ENCODE data around the gene ASB15.

ASB15 gene

DNA sequence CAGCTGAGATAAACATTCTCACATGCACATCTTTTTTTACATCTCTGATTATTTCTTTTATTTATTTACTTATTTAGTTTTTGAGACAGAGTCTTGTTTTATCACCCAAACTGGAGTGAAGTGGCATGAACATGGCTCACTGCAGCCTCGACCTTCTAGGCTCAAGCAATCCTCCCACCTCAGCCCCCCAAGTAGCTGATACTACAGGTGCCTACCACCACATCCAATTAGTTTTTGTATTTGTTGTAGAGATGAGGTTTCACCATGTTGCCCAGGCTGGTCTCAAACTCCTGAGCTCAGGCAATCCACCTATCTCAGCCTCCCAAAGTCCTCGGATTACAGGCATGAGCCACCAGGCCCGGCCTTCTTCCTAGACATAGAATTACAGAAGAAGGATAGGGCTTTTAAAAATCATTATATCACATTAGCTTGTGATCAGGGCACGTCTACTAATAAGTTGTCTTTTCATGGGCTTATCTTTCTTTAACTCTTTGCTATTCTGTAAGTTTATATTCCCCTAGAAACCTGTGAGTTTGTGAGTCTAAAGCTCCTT is 5.9 kb downstream of the ASB15 start:
- TF ChIP-seq, protein P1, sequence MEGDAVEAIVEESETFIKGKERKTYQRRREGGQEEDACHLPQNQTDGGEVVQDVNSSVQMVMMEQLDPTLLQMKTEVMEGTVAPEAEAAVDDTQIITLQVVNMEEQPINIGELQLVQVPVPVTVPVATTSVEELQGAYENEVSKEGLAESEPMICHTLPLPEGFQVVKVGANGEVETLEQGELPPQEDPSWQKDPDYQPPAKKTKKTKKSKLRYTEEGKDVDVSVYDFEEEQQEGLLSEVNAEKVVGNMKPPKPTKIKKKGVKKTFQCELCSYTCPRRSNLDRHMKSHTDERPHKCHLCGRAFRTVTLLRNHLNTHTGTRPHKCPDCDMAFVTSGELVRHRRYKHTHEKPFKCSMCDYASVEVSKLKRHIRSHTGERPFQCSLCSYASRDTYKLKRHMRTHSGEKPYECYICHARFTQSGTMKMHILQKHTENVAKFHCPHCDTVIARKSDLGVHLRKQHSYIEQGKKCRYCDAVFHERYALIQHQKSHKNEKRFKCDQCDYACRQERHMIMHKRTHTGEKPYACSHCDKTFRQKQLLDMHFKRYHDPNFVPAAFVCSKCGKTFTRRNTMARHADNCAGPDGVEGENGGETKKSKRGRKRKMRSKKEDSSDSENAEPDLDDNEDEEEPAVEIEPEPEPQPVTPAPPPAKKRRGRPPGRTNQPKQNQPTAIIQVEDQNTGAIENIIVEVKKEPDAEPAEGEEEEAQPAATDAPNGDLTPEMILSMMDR (IDR thresholded peaks at IDR 0.05; ENCODE audit: extremely low read depth, insufficient read depth, missing control alignments): no peak
- no peak for DNase-seq (ENCODE audit: low spot score)
- in situ Hi-C loops (cut with MboI; ENCODE audit: low pct_unique_long_range_greater_than_20kb, low sequenced_read_pairs, unreplicated experiment): no loop called here

DNA sequence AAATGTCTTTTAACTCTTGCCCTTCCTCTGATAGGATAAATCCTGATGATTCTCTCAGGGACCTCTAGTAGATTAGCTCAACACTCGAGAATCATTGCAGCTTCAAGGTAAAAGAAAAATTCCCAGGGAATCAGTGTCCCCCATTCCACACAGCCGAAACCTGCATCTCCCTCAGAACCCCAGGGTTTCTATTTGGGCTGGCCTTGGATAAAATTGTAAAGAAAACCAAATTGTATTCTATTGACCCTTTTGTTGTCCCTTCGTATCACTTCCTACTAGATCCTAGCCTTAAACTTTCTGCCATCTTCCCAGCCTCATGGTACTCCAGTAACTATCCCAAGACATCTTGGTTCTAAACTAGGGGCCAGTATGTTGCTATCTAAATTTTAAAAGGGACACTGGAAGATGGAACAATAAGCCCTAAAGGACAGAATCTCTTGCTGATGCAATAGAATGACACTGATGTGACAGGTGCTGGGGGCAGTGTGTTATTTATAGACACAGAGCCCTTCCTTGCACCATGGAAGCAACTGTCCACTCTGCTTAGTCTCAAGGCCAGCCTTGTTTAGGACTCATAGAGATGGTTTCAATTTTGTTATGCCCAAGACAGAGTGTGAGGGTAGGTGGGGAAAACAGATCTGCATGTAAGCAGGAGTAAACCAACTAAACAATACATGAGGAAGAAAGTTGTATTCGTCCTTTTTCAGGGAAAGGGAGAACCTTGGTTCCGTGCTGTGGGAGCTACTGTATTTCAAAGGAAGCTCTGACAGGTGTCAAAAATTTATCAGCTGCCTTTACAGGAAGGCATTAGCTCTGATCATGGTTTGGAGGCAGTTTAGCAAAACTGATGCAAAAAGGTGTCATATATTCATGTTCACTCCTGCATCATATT is 7.6 kb downstream of the ASB15 start:
- DNase-seq (ENCODE audit: low spot score): no peak
- TF ChIP-seq, protein P1 (IDR thresholded peaks at IDR 0.05; ENCODE audit: extremely low read depth, insufficient read depth, missing control alignments): no peak
- in situ Hi-C loops (cut with MboI; ENCODE audit: low pct_unique_long_range_greater_than_20kb, low sequenced_read_pairs, unreplicated experiment): no loop called here

DNA sequence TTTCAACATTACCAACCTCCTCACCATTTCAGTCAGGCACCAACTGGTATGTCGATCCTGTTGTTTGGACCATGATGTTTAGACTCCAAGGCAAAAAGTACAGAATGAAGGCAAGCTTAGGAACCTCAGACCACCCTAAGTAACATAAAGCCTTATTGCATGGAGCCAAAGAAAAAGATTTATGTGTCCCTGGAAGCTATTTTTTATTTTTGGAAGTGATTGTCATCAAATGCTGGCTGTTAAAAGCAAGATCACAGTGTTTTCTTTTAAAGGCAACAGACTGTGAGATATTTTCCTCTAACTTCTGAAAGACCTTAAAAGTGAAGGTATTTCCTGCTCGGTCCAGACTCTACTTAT is 8.2 kb downstream of the ASB15 start:
- TF ChIP-seq, protein P1 (IDR thresholded peaks at IDR 0.05; ENCODE audit: extremely low read depth, insufficient read depth, missing control alignments): no peak
- in situ Hi-C loops (cut with MboI; ENCODE audit: low pct_unique_long_range_greater_than_20kb, low sequenced_read_pairs, unreplicated experiment): no loop called here
- DNase-seq (ENCODE audit: low spot score): no peak

DNA sequence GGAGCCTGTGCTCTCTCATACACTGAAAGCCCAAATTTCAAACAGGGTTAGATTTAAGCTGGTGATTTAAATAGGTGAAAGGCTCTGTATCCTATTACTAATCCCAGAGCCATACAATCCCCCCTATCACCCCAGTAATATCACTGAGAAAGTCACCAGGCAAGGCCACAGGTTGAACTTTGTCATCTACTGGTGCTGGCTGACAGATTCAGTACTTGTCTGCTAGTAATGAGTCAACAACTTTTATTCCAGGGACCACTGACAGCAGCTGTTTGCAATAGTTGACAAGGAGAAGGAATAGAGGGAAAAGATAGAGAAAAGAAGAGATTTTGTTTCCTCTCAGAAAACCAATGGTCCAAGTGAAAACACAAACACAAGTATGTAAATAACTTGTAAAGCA is 10.4 kb downstream of the ASB15 start:
- no peak for DNase-seq (ENCODE audit: low spot score)
- TF ChIP-seq, protein P1 (IDR thresholded peaks at IDR 0.05; ENCODE audit: extremely low read depth, insufficient read depth, missing control alignments): no peak
- in situ Hi-C loops (cut with MboI; ENCODE audit: low pct_unique_long_range_greater_than_20kb, low sequenced_read_pairs, unreplicated experiment): no loop called here

DNA sequence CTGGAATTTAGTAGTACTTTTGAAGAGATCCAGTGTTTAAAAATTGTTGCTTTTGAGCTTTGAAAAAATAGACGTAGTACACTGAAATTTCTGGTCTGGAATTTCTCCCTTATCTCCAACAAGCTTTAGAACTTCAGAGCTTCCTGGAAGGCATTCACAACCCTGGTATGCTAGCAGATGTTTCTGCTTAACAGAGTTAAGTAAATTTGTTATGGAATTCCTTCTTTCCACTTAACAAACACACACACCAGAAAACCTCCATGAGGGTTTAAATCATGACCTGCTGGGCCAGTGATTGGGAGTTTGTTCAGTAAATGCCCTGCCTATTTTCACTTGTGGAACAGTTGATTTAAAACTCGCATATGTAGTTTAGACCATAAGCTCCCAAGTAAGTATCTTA is 13.7 kb downstream of the ASB15 start:
- DNase-seq (ENCODE audit: low spot score): no peak
- in situ Hi-C loops (cut with MboI; ENCODE audit: low pct_unique_long_range_greater_than_20kb, low sequenced_read_pairs, unreplicated experiment): no loop called here
- TF ChIP-seq, protein P1 (IDR thresholded peaks at IDR 0.05; ENCODE audit: extremely low read depth, insufficient read depth, missing control alignments): no peak

DNA sequence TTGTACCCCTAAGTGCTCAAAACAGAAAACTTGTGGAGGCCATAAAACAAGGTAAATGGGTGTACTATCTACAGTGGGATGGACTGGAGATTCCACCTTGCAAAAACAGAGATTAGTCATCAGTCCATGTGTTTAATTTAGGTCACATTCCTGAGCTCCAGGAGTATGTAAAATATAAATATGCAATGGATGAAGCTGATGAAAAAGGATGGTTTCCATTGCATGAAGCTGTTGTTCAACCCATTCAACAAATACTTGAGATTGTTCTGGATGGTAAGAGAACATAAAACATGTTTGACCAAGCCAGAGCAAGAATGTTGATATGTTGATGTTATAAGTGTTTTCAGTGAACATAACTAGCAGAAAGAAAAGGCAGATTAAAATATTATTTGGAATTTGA is 14.6 kb downstream of the ASB15 start:
- TF ChIP-seq, protein P1 (IDR thresholded peaks at IDR 0.05; ENCODE audit: extremely low read depth, insufficient read depth, missing control alignments): no peak
- DNase-seq (ENCODE audit: low spot score): no peak
- in situ Hi-C loops (cut with MboI; ENCODE audit: low pct_unique_long_range_greater_than_20kb, low sequenced_read_pairs, unreplicated experiment): no loop called here
